HG02759 (cell line): ENCODE results near the gene ANKRD40.
"Not testable (repeated sequence)": the region's sequence is repeated elsewhere in the genome, so short reads cannot be mapped to it uniquely, and the experiment has no call there.

Experiments
- ATAC-seq: cut with Tn5 transposase; IDR thresholded peaks from one replicate; pipeline ENCODE4 v1.9.1; 2021; ENCODE audit warnings: mild to moderate bottlenecking, moderate library complexity; ENCODE audit not compliant: unreplicated experiment

The ANKRD40 gene

GRCh38 chr17:50715471-50715870 lies 7.8 kb upstream of the ANKRD40 start:
- ATAC-seq, result no peak

- no peak for ATAC-seq
These were observed 4.9 kb upstream of the ANKRD40 start for GRCh38 chr17:50712641-50713040.

- ATAC-seq, result no peak
These were observed 2.9 kb upstream of the ANKRD40 start for GRCh38 chr17:50710650-50711049.

GRCh38 chr17:50710025-50710424 lies 2.3 kb upstream of the ANKRD40 start:
- no peak for ATAC-seq

- not testable (repeated sequence) for ATAC-seq
These were observed 1.3 kb upstream of the ANKRD40 start for GRCh38 chr17:50709053-50709452.

GRCh38 chr17:50708050-50709000 lies 611 bp upstream of the ANKRD40 start:
- ATAC-seq, result no peak

GRCh38 chr17:50703162-50703561 lies 4.6 kb downstream of the ANKRD40 start:
- no peak for ATAC-seq

GRCh38 chr17:50699410-50699809 lies 8.3 kb downstream of the ANKRD40 start:
- no peak for ATAC-seq

- ATAC-seq, result no peak
These were observed 9.9 kb downstream of the ANKRD40 start for GRCh38 chr17:50697663-50698272.

GRCh38 chr17:50697062-50697461 lies 10.7 kb downstream of the ANKRD40 start:
- no peak for ATAC-seq

GRCh38 chr17:50696365-50696879 lies 11.3 kb downstream of the ANKRD40 start:
- no peak for ATAC-seq

- ATAC-seq, result no peak
These were observed 14.6 kb downstream of the ANKRD40 start for GRCh38 chr17:50693036-50693682.

GRCh38 chr17:50692448-50693035 lies 15.2 kb downstream of the ANKRD40 start:
- no peak for ATAC-seq

- ATAC-seq, result no peak
These were observed 15.9 kb downstream of the ANKRD40 start for GRCh38 chr17:50691550-50692447.

GRCh38 chr17:50690887-50691549 lies 16.7 kb downstream of the ANKRD40 start:
- ATAC-seq, result no peak

- no peak for ATAC-seq
These were observed 17.5 kb downstream of the ANKRD40 start for GRCh38 chr17:50689956-50690886.

GRCh38 chr17:50689251-50689650 lies 18.5 kb downstream of the ANKRD40 start:
- ATAC-seq, result no peak

- no peak for ATAC-seq
These were observed 19.5 kb downstream of the ANKRD40 start for GRCh38 chr17:50688245-50688644.
